UCSD-AML1 (cell line): Measurements from ENCODE around the gene UST.
"Not testable (repeated sequence)": the region's sequence is repeated elsewhere in the genome, so short reads cannot be mapped to it uniquely, and the experiment has no call there.

ENCODE experiments used
- DNase-seq: peaks from one replicate; lab custom pipeline; 2025; ENCODE audit not compliant: unreplicated experiment; lab: John Stamatoyannopoulos, UW

UST gene

GRCh38 chr6:148764259-148765020 is 17.6 kb downstream of the UST start:
- not testable (repeated sequence) for DNase-seq

- no peak for DNase-seq
These were observed 19.3 kb downstream of the UST start for GRCh38 chr6:148765898-148766808.

DNA sequence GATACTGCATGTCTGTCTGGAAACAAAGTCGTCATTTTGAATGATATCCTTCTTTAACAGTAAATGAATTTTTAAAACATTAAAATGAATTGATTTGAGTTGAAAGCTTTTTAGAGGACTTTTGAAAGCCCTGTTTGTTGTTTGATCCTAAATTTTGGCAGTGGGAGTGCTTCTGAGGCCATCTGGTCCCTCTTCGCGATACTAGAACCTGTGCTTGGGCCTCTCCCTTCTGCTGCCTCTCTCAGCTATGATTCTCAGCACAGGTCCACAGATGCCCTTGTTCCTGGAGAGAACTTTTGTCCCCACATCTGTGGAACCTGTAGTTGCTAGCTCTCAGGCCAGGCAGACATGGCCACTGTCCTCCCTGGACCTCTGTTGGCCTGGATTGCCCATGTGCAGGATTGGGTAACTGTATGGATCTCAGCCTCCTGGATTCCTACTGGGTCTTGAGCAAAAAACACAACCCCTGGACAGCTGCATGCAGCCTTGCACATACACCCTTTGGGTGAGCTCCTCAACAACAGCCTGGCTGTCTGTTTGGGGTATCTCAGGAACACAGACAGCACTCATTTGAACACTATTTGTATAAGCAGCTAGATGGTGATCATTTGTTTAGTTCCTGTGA is 21.9 kb downstream of the UST start:
- DNase-seq = no peak

DNA sequence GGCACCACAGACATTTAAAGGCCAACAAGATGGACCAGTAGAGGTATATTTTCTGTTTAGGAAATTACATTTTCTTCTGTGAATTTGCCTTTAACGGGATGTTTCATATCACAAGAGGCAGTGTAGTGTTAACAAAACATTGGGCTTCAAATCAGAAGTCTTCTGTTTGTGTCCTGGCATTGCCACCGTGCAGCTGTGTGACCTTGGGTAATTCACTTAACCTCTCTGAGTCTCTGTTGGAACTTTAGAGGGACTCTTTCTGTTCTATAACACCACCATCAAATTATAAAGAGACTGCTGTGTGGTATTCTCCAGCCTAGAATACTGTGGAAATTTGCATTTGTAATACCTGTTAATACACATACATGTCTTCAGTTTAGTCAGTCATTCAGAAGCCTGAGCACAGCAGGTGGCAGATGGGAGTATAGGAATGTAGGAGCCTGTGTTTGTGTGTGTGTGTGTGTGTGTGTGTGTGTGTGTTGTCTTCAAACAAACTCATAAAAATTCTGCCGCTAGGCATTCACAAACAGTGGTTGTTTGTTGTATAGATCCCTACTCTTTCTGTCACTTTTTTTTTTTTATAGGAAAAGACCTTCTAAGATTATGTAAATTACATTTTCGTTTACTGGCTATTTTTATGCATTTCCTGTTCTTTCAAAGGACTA is 22.6 kb downstream of the UST start:
- no peak for DNase-seq

- DNase-seq = no peak
These were observed 23.8 kb downstream of the UST start for GRCh38 chr6:148770408-148771211.

- DNase-seq = no peak
These were observed 24.4 kb downstream of the UST start for GRCh38 chr6:148771212-148771601.

DNA sequence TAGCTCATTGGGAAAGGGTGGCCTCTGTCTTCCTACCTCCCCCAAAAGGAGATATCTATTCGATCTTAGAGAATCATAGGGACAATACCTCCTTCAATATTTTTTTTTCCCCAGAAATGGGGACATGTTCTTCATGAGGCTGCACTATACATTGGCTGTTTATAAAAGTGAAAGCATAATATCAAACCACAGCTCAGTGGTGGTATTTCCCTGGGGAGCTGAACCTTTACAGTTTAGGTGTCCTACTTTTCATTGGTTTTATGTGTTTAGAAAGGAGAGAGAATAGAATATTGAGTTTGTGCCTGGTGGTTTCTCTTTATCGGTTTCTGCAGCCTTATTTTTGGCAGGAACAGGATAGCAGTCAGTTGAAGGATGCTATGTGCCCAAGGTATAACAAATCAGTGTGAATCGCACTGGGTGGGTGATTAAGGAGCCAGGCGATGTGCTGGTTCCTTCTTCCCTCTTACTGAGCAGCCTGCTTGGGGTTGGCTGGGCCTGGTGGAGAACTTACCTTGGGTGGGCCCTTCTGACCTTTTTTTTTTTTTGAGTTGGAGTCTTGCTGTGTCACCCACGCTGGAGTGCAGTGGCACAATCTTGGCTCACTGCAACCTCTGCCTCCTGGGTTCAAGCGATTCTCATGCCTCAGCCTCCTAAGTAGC is 25.2 kb downstream of the UST start:
- DNase-seq = no peak

DNA sequence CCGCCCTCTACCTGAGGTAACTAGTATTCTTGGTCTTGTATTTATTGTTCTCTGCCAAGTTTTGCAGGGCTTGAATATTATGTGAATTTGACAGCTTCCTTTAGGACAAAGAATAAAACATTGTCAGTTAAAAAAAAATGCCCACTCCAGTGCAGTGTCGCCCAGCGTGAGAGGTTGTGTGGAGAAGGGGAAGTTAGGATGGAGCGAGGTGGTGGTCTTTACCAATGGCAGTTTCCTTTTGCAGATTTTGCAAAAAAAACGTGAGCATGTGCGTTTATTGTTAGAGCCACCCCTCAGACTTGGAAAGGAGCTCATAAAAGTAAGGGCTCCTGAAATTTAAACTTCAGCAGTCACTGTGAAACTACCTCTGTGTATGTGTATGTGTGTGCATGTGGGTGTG is 28.3 kb downstream of the UST start:
- no peak for DNase-seq

DNA sequence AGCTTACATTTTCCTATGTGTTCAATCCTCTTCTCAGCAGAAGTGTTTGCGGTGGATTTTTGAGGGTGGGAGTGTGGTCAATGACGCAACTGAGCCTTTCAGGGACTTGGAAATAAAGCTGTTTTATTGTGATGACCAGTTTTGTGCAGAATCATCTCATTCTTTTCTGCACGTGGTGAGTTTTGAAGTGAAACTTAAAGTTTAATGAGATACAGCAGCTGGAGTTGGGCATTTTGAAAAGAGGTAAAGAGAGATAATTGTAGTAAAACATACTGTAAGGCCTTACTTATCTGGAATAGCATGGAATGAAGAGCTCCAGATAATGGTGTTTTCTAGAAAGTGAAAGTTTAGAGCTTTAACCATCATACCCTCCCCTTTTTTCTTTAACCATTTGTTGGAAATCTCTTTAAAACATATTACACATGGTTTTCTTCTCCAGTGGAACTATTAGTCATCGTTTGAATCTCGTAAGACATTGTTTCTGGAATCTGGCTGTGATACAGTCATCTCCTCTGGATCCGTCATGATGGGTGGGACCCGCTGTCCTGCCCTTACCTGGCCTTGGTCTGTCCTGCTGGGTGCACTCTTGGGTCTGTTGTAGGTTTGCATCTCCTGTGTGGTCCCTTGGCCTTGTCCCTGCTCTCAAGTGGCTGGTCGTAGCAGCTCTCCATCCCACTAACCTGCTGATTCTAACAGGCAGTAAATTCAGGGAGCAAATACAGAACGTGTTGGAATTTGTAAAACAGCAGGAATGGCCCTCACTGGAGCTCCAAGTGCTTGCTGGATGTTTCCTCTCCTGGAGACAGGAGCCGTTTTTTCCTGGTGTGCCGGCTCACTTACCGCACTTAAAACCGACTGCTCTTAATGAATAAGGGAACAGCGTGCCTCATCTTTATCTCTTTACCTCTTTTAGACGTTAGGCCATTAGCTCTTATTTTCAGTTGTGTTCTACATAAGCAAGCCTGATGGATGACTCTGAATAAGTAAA is 29.8 kb downstream of the UST start:
- no peak for DNase-seq

GRCh38 chr6:148779142-148779562 is 32.3 kb downstream of the UST start:
- DNase-seq = no peak

- not testable (repeated sequence) for DNase-seq
These were observed 33.6 kb downstream of the UST start for GRCh38 chr6:148780423-148780822.

- no peak for DNase-seq
These were observed 34.1 kb downstream of the UST start for GRCh38 chr6:148780918-148781436.

- DNase-seq = no peak
These were observed 43.1 kb downstream of the UST start for GRCh38 chr6:148789948-148790347.

- DNase-seq = no peak
These were observed 43.6 kb downstream of the UST start for GRCh38 chr6:148790404-148790803.

DNA sequence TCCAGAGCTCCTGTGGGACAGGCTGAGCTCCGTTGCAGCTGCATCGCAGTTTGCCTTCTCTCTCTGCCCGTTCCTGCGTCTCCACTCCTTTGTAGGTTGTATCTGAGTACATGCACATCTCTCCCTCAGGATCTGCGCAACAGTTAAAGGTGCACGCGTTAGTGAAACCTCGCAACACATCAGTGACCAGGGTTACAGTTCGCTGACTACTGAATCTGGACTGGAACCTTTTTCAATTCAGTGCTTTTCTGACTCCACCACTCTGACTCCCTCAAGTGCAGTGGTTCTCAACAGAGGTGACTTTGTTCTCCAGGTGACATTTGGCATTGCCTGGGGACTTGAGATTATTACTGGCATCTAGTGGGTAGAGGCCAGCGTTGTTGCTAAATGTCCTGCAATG is 44.0 kb downstream of the UST start:
- no peak for DNase-seq

- no peak for DNase-seq
These were observed 44.5 kb downstream of the UST start for GRCh38 chr6:148791372-148791771.

GRCh38 chr6:148793721-148794120 is 46.9 kb downstream of the UST start:
- no peak for DNase-seq

DNA sequence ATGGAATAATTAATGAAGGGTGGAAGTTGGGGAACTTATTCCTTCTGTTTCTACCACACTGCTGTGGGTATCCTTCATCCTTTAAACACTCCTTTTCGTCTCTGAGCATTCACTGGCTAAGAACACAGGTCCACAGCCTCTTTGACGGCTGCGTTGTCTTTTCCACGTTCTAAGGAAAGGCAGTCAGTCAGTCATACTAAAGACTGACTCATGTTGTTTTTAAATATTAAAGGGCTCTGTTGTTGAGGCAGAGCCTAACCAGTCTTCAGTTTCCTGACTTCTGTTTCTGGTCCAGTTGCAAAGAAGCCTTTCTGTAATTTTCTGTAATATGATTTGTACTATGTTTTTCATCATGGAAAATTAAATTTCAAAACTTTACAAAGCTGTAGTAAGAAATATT is 48.0 kb downstream of the UST start:
- no peak for DNase-seq
